SK-N-MC (cell line): ENCODE data around the gene BCAT1.

ENCODE experiments used
- EZH2 ChIP-seq: fragments of 200-600 bp; sonication (generic); IDR thresholded peaks from one replicate; pipeline ENCODE4 v1.6.1; 2017; ENCODE audit warnings: antibody characterized with exemption
- FOXP2 ChIP-seq: optimal IDR thresholded peaks from 2 replicates; pipeline ENCODE3; 2011; ENCODE audit warnings: mild to moderate bottlenecking, moderate library complexity; ENCODE audit not compliant: insufficient read depth; ENCODE audit errors: extremely low read length, control extremely low read depth
- POLR2AphosphoS5 ChIP-seq: IDR thresholded peaks from 2 replicates; pipeline ENCODE4 v1.6.1; 2012; ENCODE audit warnings: mild to moderate bottlenecking, low read depth, low read length, borderline replicate concordance

DNA sequence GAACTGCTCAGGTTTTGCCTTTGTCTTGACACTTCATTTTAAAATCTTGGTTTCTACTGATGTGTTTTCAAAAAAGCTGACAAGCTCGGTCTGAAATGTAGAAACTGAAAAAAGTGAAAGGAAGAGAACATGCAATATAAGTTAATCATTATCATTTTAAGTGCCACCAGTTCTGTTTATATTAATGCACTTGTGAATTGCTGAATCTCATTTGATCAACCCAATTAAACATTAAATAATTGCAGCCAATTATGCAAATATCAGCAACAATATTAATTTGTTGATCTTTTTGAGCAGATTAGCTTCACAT lies 133.8 kb downstream of the BCAT1 start:
- TF ChIP-seq EZH2 (no peak), POLR2AphosphoS5 (no peak), FOXP2 (no peak)
